Right kidney (tissue), 1 donor: ENCODE data around the gene ZGPAT.
A peak's percentile ranks its signal among the peaks of the same experiment; 100 is the strongest.
"Not testable (repeated sequence)": the region's sequence is repeated elsewhere in the genome, so short reads cannot be mapped to it uniquely, and the experiment has no call there.

Source experiments
- DNase-seq: peaks from one replicate; pipeline ENCODE4 v3.0.0-alpha.2; 2016

The ZGPAT gene

GRCh38 chr20:63765902-63766301 is 58.1 kb downstream of the ZGPAT start:
- DNase-seq: no peak

GRCh38 chr20:63766695-63767426 is 59.0 kb downstream of the ZGPAT start:
- no peak for DNase-seq

GRCh38 chr20:63767456-63767855 is 59.6 kb downstream of the ZGPAT start:
- no peak for DNase-seq

- DNase-seq: no peak
Observed at GRCh38 chr20:63767886-63768285, 60.0 kb downstream of the ZGPAT start.

- DNase-seq: no peak
Observed at GRCh38 chr20:63768591-63769515, 61.0 kb downstream of the ZGPAT start.

GRCh38 chr20:63769891-63770474 is 62.1 kb downstream of the ZGPAT start:
- DNase-seq: no peak

GRCh38 chr20:63771046-63771707 is 63.3 kb downstream of the ZGPAT start:
- no peak for DNase-seq

GRCh38 chr20:63772781-63773518 is 65.1 kb downstream of the ZGPAT start:
- no peak for DNase-seq

GRCh38 chr20:63773571-63774241 is 65.9 kb downstream of the ZGPAT start:
- no peak for DNase-seq

- DNase-seq: no peak
Observed at GRCh38 chr20:63774306-63774705, 66.5 kb downstream of the ZGPAT start.

GRCh38 chr20:63775096-63775978 is 67.5 kb downstream of the ZGPAT start:
- DNase-seq: peak; percentile 85

GRCh38 chr20:63776875-63777274 is 69.0 kb downstream of the ZGPAT start:
- not testable (repeated sequence) for DNase-seq

- DNase-seq: no peak
Observed at GRCh38 chr20:63777614-63778013, 69.8 kb downstream of the ZGPAT start.

- DNase-seq: no peak
Observed at GRCh38 chr20:63778034-63778752, 70.4 kb downstream of the ZGPAT start.

GRCh38 chr20:63778857-63779256 is 71.0 kb downstream of the ZGPAT start:
- DNase-seq: no peak

- no peak for DNase-seq
Observed at GRCh38 chr20:63781181-63781580, 73.3 kb downstream of the ZGPAT start.

- DNase-seq: no peak
Observed at GRCh38 chr20:63782051-63782471, 74.2 kb downstream of the ZGPAT start.

- DNase-seq: no peak
Observed at GRCh38 chr20:63782521-63782971, 74.7 kb downstream of the ZGPAT start.

GRCh38 chr20:63783970-63784369 is 76.1 kb downstream of the ZGPAT start:
- no peak for DNase-seq
